Ovary (tissue), 9 donors: ENCODE results near the gene COBL. TPM values are rescaled to one million over a fixed set of nuclear protein-coding genes. Genes with fewer than 3 reads are reported as not detected.

Source experiments
- DNase-seq, 5 donors: peaks; one replicate each; pipeline ENCODE4 v3.0.0-alpha.2; 2019 to 2020
- H3K27ac ChIP-seq, 2 donors: fragments of 200-600 bp; one replicate each; pipeline versions ENCODE4 v1.5.1 to v1.8.0; 2019 to 2022
- H3K27me3 ChIP-seq: fragments of 200-600 bp; one replicate; pipeline ENCODE4 v1.8.0; 2022
- H3K36me3 ChIP-seq: fragments of 200-600 bp; sonication (generic); one replicate; pipeline ENCODE4 v1.5.1; 2019
- H3K4me1 ChIP-seq: one replicate; pipeline ENCODE4 v1.8.1; 2013; ENCODE audit warnings: mild to moderate bottlenecking, moderate library complexity; ENCODE audit not compliant: insufficient read depth
- H3K4me3 ChIP-seq: fragments of 200-600 bp; sonication (generic); one replicate; pipeline ENCODE4 v1.5.1; 2017
- H3K9me3 ChIP-seq, 2 donors: fragments of 200-600 bp in 1 of 2; sonication (generic) in 1 of 2; one replicate each; pipeline versions ENCODE4 v1.5.1 to v1.8.1; 2013 to 2019; ENCODE audit warnings: mild to moderate bottlenecking in 1 of 2, moderate library complexity in 1 of 2
- EP300 ChIP-seq: sonication (generic); formaldehyde crosslinking; IDR thresholded peaks from one replicate; pipeline ENCODE4 v1.6.1; 2017; ENCODE audit warnings: antibody characterized with exemption
- POLR2A ChIP-seq: fragments of 450-650 bp; IDR thresholded peaks from one replicate; pipeline ENCODE4 v1.6.1; 2017; ENCODE audit warnings: antibody characterized with exemption, mild to moderate bottlenecking, moderate library complexity
- WGBS, 3 donors: extraction: QIAGEN DNeasy Blood & Tissue Kit in 1 of 3; methylation state at CpG; one replicate each; pipeline versions ENCODE4 v1.1.5 to v1.1.7; 2013 to 2017; 5-methylcytosine and 5-hydroxymethylcytosine counted together
- intact Hi-C, 4 donors: fragments of 100-400 bp; cut with DNase I; formaldehyde crosslinking; loops; one replicate each; pipeline versions ENCODE4 v1.11.0 to v1.15.1; 2022 to 2023
- polyA plus RNA-seq, 2 donors: library from polyadenylated mRNA; stranded (reverse); fragments of 200-250 nt in 1 of 2; fragments of 350-450 nt in 1 of 2; fragmentation: Illumina TruSeq in 1 of 2; extraction: RNeasy Lipid Tissue Mini Kit (QIAGEN cat#74804) in 1 of 2; gene quantifications; one replicate each; pipeline ENCODE4 v1.2.3, GENCODE V29; 2013 to 2014
- total RNA-seq, 7 donors: library from RNA; depleted of rRNA in 2 of 7; stranded (reverse); fragments of >200 nt in 2 of 7; fragmentation: NEBNext Ultra II Directional in 3 of 7; extraction: Animal tissue kit (Norgen Biotek cat#: 25700) in 3 of 7; gene quantifications; one replicate each; pipeline versions ENCODE4 v1.1.0 to v1.2.4, GENCODE V29; 2016 to 2023
- TF ChIP-seq, protein P1 (sequence below), 3 donors: fragments of 450-650 bp in 2 of 3; fragments of 200-600 bp in 1 of 3; IDR thresholded peaks; one replicate each; pipeline versions ENCODE4 v1.5.1 to v1.8.0; 2016 to 2022; ENCODE audit warnings: antibody characterized with exemption in 3 of 3, mild to moderate bottlenecking in 1 of 3
- donor health status: DM: no; HTN: no; CAD: no; lungs with moderate emphysema.
- donor health status: DM: no; HTN: no; CAD: no.
- donor health status: Bipolar disorder and iron deficiency.
- donor health status: DM: yes; HTN: yes; CAD: no.
- donor health status: DM: no; HTN: no; CAD: no.
- donor health status: DM: yes; HTN: yes; CAD: no.

Gene COBL
- total and polyA plus RNA-seq, 9 donors = 0.87 to 33.4 (median 3.9) TPM

GRCh38 chr7:51276091-51276605 lies 40.5 kb downstream of the COBL start:
- intact Hi-C loops = no loop called here
- Histone ChIP-seq H3K4me3 (no peak overlapping the region), H3K9me3 (no peaks in the 10 kb centered on the region), H3K27ac (no peak overlapping the region), H3K27me3 (no peaks in the 10 kb centered on the region), H3K4me1 (no peaks in the 10 kb centered on the region), H3K36me3 (no peaks in the 10 kb centered on the region)
- no peak for DNase-seq
- WGBS, 3 donors = 80 to 85% (median 82%) methylated on average over 7 of the region's 7 CpGs
- TF ChIP-seq EP300 = no peak
- TF ChIP-seq, protein P1, sequence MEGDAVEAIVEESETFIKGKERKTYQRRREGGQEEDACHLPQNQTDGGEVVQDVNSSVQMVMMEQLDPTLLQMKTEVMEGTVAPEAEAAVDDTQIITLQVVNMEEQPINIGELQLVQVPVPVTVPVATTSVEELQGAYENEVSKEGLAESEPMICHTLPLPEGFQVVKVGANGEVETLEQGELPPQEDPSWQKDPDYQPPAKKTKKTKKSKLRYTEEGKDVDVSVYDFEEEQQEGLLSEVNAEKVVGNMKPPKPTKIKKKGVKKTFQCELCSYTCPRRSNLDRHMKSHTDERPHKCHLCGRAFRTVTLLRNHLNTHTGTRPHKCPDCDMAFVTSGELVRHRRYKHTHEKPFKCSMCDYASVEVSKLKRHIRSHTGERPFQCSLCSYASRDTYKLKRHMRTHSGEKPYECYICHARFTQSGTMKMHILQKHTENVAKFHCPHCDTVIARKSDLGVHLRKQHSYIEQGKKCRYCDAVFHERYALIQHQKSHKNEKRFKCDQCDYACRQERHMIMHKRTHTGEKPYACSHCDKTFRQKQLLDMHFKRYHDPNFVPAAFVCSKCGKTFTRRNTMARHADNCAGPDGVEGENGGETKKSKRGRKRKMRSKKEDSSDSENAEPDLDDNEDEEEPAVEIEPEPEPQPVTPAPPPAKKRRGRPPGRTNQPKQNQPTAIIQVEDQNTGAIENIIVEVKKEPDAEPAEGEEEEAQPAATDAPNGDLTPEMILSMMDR (IDR thresholded peaks at IDR 0.05) = no peak
- no peak for TF ChIP-seq POLR2A

DNA sequence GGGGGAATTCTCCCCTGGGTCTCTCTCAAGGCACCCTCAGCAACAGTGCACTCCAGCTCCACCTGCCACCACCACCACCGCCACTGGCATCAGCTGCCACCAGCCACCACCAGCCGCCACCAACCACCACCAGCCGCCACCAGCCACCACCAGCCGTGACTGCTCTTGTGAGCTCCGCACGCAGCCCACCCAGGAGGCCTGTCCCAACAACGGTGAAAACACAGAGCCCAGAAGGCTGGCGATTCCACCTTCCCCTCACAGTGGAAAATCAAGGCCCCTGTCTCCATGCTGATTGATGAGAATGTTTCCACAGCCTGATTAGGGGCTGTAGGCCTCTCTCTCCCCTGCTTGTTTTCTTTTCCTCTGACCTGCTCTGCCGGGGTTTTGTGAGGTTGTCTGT lies 41.1 kb downstream of the COBL start:
- Histone ChIP-seq H3K36me3 (no peaks in the 10 kb centered on the region), H3K4me1 (no peaks in the 10 kb centered on the region), H3K9me3 (no peaks in the 10 kb centered on the region), H3K27me3 (no peaks in the 10 kb centered on the region), H3K4me3 (no peak overlapping the region), H3K27ac (no peak overlapping the region)
- TF ChIP-seq, protein P1 (IDR thresholded peaks at IDR 0.05) = no peak
- no peak for TF ChIP-seq EP300
- no peak for TF ChIP-seq POLR2A
- intact Hi-C loops = no loop called here
- no peak for DNase-seq
- WGBS, 3 donors = 53 to 65% (median 57%) methylated on average over 9 of the region's 9 CpGs

DNA sequence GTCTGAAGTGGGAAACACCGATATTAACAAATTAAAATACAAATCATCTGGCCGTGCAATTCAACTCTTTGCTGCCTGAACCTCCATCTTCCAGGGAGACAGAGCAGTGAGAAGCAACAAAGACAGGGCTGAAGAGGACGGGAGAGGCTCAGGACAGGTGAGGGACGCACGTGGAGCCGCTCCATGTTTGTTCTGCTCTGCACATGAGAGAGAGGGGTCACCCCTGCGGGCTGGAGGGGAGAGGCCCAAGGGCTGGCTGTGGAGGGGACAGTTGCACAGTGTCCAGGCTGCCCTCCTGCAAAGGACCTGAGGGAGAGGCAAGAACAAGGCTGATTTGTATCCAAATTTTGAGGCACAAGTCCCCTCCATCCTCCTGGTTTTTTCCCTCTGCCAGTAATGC lies 41.7 kb downstream of the COBL start:
- Histone ChIP-seq H3K36me3 (no peaks in the 10 kb centered on the region), H3K4me1 (no peaks in the 10 kb centered on the region), H3K27me3 (no peaks in the 10 kb centered on the region), H3K9me3 (no peaks in the 10 kb centered on the region), H3K4me3 (no peak overlapping the region), H3K27ac (no peak overlapping the region)
- no peak for DNase-seq
- no peak for TF ChIP-seq EP300
- TF ChIP-seq, protein P1 (IDR thresholded peaks at IDR 0.05) = no peak
- no peak for TF ChIP-seq POLR2A
- intact Hi-C loops = no loop called here
- 72 to 80% (median 77%) methylated on average over 7 of the region's 7 CpGs for WGBS, 3 donors

- intact Hi-C loops = no loop called here
- Histone ChIP-seq H3K4me3 (no peak overlapping the region), H3K27ac (no peak overlapping the region), H3K9me3 (no peaks in the 10 kb centered on the region), H3K27me3 (no peaks in the 10 kb centered on the region), H3K4me1 (no peaks in the 10 kb centered on the region), H3K36me3 (no peaks in the 10 kb centered on the region)
- no peak for DNase-seq
- 89 to 94% (median 92%) methylated on average over 10 of the region's 10 CpGs for WGBS, 3 donors
- TF ChIP-seq EP300 (no peak), POLR2A (no peak)
Measured at GRCh38 chr7:51274001-51274400, 42.6 kb downstream of the COBL start.

GRCh38 chr7:51273360-51273759 lies 43.2 kb downstream of the COBL start:
- WGBS, 3 donors = 84 to 97% (median 87%) methylated on average over 1 of the region's 1 CpG
- Histone ChIP-seq H3K4me3 (no peak overlapping the region), H3K36me3 (no peaks in the 10 kb centered on the region), H3K27me3 (no peaks in the 10 kb centered on the region), H3K4me1 (no peaks in the 10 kb centered on the region), H3K27ac (no peak overlapping the region), H3K9me3 (no peaks in the 10 kb centered on the region)
- intact Hi-C loops = no loop called here
- TF ChIP-seq POLR2A (no peak), EP300 (no peak)
- TF ChIP-seq, protein P1 (IDR thresholded peaks at IDR 0.05) = no peak
- no peak for DNase-seq
